SH-SY5Y (cell line): Measurements from ENCODE around the gene TBX21.

ENCODE experiments used
- GATA2 ChIP-seq: IDR thresholded peaks from 2 replicates; pipeline ENCODE4 v1.6.1; 2011; ENCODE audit warnings: mild to moderate bottlenecking, low read depth, low read length
- GATA3 ChIP-seq: IDR thresholded peaks from 2 replicates; pipeline ENCODE4 v1.6.1; 2011; ENCODE audit warnings: low read depth, mild to moderate bottlenecking, low read length, moderate library complexity

DNA sequence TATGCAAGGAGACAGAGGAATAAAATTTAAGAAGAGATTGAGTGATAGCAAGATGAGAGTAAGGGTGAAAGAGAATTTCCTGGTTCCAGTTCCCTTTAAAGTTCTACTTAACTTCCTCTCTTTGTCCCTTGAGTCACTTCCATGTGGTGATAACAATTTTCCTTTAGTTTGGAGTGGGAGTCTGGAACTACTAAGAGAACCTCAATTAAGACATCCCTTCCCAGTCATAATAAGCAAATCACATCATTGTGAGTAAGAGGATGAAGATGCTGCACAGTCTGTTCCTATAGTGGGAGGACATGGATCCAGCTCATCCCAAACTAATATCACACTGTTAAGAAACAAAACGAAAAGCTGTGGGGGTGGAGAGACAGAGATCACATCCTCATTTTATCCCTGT lies 24.4 kb downstream of the TBX21 start:
- TF ChIP-seq GATA3 (no peak), GATA2 (no peak)
